Stimulated activated CD4-positive, alpha-beta T cell treated with anti-CD3 and anti-CD28 coated beads, Interleukin-15, amount 100 ng/mL, for 1 hour (primary cell): ENCODE data around the gene C16orf96.

Experiments used
- DNase-seq, 2 donors: peaks; one replicate each; pipeline ENCODE4 v3.0.0-alpha.2; 2020; ENCODE audit warnings: low read depth in 1 of 2, low spot score in 1 of 2

C16orf96 gene

DNA sequence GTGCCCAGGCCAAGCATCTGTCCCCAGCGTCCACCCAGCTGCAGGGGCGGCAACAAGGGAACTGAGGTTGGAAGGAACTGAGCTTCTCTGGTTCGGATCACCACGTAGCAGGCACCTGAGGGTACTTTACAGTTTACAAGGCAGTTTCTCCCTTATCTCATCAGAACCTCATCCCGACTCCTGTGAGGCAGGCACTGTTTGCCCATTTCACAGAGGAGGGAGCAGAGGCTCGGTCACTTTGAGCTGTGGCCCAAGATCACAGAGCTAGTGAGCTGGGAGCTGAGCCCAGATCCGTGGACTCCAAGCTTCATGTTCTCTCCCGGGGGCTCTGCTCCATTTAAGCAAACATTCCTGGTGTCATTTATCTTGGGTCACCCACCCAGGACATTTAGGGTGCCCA is 43.4 kb downstream of the C16orf96 start:
- DNase-seq: no peak

GRCh38 chr16:4601036-4601863 is 45.1 kb downstream of the C16orf96 start:
- no peak for DNase-seq

DNA sequence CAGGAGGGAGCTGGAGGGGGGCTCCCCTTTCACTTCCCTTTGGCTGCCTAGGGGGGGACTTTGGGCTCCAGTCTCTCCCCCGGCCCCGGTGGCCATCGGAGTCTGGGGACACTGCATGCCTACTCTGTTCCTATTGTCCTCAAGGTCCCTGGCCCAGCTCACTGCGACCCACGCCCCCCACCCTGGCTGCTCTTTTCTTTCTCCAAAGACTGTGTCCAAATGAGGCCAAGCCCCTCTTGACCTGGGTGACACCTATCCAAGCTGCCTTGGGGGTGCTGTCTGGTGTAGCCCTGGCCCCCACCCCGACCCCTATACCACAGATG is 45.7 kb downstream of the C16orf96 start:
- DNase-seq: no peak

DNA sequence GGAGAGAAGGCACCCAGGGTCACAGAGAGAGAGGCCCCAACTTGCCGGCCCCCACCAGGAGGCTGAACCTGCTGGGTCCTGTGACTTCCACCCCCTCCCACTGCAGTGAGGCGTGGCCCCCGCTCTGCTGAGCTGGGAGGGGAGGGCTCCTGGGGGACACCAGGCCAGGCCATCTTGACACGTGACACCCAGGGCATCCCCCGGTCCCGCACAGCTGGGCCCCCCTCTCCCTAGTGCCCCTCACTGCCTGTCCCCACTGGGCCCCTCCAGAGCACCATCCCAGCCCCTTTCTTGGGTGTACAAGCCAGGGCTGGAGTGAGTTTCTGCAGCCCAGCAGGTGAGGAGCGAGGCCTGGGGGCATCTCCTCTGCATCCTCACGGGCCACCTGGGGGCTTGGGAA is 46.2 kb downstream of the C16orf96 start:
- DNase-seq: no peak

DNA sequence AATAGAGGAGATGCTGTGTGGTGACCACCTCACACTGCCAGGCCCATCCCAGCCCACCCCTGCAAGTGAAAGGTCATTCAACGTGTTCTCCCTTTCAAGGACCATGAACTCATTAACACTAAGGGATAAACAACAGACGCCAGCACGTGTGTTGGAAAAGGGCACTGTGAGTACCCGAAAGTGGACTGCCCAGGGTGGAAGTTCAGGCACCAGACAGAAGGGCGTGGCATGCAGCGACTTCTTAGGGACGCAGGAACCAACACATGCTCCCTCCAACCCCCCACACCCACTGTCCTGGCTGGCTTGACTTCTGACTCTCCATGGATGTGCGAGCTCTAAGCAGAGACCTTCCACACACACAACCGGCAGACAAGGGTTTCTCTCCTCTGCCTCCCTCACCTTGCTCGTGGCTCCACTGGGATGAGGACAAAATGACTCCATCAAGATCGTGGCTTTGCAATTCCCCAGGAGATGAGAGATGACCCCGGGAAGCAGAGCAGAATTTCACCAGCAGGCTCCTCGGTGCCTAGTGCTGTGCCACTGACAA is 47.6 kb downstream of the C16orf96 start:
- no peak for DNase-seq

GRCh38 chr16:4604401-4604800 is 48.3 kb downstream of the C16orf96 start:
- no peak for DNase-seq

- DNase-seq: no peak
Measured at GRCh38 chr16:4606354-4606753, 50.2 kb downstream of the C16orf96 start.

DNA sequence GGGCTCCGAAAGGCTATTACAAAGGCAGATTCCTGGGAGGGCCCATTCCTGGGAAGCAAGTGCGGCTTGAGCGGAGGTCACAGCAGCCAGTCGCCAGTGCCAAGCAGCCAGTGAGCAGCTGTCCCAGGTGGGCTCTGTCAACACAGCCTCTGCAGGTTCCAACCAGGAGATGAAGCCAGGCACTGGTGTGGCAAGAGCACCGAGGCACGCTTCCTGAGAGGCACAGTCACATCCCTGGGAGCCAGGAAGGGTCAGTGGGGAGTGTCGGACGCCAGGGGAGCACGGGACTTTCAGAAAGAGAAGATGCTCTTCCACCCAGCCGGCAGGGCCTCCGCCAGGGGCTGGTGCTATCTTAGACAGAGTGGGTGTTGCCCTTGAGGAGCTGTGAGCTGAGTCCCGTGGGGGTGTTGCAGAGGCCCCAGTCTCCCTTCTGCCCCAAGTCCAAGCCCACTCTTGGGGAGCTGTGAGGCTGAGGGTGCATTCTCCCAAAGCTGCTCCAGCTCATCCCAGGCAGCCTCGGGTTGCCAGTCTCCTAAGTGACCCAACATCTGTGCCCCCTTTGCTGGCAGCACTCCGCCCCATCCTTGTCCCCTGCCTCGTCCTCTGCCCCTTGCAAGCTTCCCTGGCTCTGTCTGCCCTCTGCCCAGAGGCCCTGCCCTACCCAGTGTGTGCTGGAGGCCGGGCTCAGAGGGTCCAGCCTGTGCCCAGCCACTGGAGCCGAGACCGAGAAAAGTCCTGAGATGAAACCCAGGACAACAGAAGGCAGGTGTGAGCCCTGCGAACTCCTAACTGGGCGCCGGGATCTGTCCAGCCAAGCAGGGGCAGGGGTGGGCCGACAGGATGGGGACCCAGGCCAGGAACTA is 51.9 kb downstream of the C16orf96 start:
- no peak for DNase-seq

DNA sequence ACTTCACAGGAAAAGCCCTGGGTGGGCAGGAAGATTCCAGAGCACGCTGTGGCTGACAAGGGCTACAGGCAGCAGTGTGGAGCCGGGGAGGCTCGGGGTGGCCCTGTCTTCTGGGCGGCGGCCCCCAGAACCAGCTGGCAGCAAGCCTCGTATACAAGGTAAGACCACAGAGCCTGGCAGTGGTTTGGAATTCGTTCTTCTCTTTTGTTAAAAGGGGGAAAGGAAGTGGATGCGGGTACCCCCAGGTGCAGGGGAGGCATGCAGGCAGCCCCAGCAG is 52.5 kb downstream of the C16orf96 start:
- no peak for DNase-seq

- DNase-seq: no peak
Measured at GRCh38 chr16:4609200-4610010, 53.3 kb downstream of the C16orf96 start.

DNA sequence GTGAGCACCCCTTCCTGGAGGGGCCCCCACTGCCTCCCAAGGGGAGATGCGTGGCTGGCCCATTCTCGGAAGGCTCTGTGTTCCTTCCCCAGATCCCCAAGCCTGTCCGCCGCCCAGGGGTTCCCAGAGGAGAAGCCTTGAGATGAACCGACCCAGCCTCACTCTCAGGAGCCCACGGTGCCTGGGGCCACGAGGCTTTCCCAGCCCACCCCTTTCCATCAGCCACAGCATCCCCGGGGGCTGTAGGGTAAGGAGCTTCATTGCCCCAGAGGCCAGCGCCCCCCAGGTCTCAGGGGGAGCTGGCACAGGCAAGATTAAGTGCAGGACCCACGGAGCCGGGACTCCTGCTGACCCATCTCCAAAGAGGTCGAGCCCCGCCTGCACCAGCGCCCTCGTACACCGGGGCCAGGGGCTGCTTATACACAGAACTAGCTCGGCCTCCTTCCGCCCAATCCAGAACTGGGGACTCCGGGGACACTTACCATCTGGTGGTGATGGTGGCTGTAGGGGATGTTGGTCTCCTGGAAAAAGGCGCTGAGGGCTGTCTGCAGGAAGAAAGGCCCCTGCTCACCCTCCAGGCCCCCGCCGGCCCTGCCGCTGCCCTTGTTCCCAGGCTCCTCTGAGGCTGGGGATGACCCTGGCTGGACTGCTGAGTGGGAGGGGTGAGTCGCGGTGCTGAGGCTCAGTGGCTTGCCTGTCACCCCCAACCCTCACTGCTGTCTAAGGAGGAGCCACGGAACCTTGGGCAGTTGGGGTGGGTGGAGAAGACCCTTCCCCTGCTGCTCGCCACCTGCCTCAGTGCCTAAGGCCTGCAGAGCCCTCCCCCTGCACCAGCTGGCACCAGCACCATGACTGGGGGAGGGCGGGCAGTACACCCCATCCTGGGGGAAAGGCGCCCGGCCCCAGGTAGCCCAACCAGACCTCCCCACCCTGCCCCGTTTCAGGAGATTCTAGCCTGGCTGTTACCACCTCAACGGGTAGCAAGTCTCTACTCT is 54.2 kb downstream of the C16orf96 start:
- no peak for DNase-seq

DNA sequence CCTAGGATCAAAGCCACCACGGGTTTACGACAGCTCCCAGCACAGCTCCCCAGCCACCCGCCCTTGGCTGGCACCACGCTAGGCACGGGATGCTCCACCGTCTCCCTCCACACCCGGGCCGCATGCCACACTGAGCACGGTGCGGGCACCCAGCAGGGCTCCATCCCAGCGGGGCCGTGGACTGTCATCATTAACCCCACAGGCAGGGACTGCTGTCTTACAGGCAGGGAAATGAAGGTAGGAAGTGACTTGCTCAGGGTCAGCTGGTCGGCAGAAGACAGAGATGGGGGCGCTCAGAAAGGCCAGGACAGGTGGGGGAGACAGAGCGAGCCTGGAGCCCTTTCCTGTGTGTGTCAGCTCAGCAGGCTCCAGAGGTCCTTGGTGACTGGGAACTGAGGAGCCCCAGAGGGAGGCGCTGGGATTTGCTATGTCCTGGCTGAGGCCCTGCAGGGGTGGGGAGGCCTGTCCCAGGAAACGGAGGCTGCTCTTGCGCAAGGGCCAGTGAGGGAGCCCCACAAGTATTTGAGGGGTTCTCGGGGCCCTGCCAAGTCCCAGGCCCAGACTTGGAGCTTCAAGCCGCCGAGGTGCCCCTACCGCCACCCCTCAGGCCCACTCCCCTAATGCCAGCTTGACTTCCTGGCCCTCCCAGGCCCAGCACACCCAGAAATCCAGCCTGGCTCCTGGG is 55.3 kb downstream of the C16orf96 start:
- DNase-seq: no peak

DNA sequence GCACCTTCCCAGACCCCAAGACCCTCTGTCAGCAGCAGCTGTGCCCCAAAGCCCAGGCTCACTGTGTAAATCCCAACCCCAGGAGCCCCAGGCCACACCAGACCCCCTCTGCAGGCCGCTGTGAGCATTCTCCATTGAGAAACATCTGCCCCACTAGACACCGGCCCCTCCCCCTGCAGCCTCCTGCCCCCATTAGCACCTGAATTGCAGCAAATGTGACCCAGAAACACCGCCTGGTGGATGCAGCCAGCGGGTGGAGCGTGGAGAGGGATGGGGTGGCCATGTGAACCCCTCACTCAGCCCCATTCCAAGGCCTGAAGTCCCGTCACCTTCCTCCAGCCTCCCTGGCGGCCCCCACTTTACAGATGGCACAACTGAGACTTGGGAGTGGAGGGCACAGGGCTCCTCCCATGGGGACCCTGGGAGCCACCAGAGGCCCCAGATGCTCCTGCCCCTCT is 56.4 kb downstream of the C16orf96 start:
- no peak for DNase-seq

DNA sequence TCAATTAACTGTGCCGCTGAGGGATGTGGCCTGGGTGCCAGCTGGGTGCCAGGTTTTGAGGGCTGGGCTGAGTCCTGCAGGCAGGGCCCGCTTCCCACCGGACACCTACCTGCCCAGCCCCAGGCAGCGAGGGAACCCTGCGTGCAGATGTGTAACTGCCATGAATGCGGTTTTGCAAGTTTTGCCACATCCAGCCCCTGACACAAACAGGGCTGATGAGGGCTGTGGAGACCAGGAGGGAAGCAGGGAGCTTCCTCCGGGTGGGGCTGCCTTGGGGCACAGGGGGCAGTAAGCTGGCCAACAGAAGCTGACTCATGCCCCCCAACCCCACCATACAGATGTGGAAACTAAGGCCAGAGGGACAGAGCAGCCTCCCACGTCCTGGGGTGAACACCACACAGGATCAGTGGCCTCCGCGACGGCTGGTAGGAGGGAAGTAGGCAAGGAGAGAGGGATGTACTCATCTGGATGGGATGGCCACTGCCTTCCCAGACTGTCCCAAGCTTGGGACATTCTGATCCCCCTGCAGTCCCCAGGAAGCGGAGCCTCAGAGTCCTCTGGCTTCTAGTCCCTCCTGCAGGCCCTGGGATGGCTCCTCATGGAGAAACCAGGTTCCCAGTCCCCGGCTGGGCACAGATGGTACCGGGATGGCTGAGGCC is 57.0 kb downstream of the C16orf96 start:
- no peak for DNase-seq

DNA sequence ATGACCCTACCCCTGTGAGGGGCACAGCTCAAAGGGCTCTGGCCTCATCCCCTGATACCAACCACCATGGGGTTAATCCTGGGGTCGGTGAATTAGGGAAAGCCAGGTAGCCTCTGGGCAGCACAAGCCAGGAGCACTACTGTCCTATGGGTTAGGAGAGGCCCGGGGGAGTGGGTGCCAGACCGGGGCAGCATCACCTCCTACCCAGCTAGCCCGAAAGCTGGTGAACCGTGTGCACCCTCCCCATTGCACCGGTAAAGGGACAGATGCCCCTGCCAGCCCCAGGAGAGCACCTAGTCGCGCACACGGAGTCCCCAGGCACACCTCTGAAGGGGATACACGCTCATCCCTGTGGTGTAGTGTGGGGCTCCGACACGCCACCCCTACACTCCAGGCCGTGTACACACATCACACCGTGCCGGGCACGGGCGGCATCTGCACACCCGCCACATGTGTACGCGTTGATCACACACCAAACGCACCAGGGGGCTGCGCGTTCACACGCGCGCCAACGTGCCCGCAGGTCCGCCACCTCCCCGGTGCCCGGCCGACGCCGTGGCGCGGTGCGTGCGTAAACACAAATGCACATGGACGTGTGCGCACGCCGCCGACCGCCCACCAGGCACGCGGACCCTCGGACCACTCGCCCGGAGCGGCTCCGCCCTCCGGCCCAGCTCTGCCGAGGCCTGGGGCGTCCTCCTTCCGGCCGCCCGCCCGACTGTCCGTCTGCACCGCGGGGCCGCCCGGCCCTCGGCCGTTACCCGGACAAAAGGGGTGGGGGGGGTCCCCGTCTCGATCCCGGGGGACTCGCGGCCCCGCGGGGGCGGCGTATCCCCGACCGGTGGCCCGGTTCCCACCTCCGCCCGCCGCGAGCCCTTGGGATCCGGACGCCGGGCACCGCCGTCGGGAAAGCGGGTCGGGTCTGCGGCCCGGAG is 57.8 kb downstream of the C16orf96 start:
- DNase-seq: no peak

DNA sequence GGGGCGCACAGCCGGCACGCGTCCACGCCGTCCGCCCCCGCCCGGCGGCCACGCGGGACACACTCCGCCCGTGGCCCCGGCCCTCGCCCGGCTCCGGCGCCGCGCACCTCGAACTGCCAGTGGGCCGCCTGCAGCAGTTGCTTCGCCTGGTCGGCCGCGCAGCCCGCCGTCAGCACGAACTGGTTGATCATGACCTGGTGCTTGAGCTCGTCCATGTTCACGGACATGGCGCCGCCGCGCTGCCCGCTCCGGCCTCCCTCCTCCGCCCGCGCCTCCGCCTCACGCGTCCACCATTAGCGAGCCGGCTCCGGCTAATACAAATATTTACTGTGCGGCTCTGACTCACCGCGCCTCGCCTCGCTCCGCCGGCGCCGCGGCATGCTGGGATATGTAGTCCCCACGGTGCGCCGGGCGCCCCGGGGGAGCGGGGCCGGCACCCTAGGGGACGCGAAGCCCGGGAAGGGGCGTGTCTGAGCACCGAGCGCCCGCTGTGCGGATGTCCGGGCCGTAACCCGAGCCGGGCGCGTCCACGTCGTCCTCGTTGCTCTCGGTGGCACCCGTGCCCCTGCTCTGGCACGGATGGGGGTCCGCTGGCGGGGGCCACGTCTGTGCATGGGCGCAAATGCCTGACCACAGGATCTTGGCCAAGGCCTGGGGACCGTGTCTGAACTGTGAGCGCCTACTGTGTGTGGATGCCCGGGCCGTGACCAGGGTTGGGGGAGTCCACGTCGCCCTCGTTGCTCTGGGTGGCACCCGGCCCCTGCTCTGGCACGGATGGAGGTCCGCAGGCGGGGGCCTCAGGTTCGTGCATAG is 58.6 kb downstream of the C16orf96 start, which contains the start of gene UBALD1:
Gene UBALD1, minus strand, starts transcription at position 318 of the 813 bp plus-strand sequence. Its CDS starts 91 bp downstream, at position 227.
- peak; percentile 55 to 67 for DNase-seq
